ENCODE measurements around the gene BTF3.

DNA sequence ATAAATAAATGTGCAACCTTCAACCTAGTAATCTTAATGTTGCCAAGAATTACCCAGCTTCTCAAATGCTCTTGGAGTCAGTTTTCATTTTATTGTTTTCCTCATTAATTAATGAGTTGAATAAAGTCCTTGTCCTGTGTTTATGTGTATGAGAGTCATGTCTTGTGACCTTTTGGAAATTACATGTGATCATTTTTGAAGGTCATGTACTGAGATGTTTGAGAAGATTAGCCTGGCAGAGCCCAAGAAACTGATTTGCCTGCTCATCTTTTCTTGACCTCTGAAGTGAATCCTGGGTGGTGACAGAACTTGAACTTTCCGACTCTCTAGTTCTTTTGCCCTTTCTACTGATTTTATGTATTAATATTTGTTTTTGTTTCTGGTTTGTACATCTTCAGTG is 51.8 kb downstream of the BTF3 start:
- TF ChIP-seq ZNF384 (IDR thresholded peaks at IDR 0.05) (no peak), L3MBTL2 (conservative IDR thresholded peaks at IDR 0.05) (no peak), BHLHE40 (IDR thresholded peaks at IDR 0.05; ENCODE audit: borderline replicate concordance) (no peak), LEF1 (IDR thresholded peaks at IDR 0.05; ENCODE audit: borderline replicate concordance) (no peak), SUZ12 (IDR thresholded peaks at IDR 0.05) (no peak), ELF4 (IDR thresholded peaks at IDR 0.05) (no peak)
